HG03139 (cell line): Measurements from ENCODE around the gene ENPP7.

ENCODE experiments used
- ATAC-seq: cut with Tn5 transposase; IDR thresholded peaks from one replicate; pipeline ENCODE4 v1.9.1; 2021; ENCODE audit not compliant: unreplicated experiment

The ENPP7 gene

DNA sequence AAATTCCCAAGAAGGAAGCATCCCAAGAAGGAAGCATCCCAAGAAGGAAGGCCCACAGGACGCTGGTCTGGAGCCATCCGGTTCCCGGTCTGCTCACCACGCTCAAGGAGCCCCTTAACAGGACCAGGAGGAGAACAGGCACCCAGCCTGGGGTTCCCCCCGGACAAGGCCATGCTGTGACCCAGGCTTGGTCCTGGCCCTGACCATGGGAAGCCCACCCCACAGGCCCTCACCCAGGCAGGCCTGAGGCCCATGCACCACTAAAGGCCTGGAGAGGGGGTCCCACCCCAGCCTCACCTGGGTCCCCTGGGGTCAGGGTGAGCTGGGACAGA is 340 bp upstream of the ENPP7 start:
- ATAC-seq: no peak

DNA sequence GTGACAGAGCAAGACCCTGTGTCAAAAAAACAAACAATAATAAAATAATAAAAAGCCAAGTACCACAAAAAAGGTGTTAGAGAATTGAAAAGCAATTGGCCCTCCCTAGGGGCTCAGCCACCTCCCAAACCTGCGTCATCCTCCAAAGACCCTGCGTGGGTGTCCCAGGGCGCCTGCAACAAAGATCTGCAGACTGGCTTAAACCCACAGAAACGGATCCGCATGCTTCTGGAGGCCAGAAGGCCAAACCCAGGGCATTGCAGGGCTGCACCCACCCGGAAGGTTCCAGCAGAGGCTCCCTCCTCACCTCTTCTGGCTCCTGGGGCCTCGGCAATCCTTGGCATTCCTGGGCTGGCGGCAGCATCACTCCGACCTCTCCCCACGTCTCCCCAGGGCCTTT is 1.5 kb downstream of the ENPP7 start:
- no peak for ATAC-seq

DNA sequence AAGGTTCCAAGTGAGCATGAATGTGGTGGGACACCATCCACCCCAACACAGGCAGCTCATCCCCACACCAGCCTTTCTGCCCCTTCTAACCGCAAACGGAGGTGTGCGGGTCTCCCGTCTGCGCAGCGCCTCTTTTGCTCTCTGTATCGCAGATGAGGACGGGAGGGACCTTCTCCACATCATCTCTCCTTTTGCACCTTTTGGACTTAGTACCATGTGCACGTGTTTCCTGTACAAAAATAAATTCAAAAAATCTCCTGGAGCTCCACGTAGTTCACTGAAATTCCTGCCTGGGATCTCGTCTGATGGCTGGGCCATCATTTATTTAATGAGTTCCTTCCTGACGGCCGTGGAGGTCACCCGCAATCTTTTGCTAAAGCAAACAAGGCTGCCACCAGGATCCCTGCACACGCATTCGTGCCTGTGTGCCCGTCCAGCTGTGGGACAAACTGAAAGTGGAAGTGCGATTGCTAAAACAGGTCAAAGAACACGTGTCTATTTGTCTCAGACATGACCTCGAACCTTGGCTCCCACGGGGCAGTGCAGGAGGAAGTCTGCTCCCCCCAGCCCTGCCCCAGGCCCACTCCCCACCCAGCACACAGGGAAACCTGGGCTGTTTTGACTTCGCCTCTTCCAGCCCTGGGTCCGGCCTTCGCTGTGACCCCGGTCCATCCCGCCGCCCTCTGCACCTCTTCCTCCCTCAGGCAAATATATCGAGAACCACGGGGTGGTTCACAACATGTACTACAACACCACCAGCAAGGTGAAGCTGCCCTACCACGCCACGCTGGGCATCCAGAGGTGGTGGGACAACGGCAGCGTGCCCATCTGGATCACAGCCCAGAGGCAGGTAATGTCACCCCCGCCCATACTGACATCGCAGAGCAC is 2.3 kb downstream of the ENPP7 start:
- ATAC-seq: no peak

DNA sequence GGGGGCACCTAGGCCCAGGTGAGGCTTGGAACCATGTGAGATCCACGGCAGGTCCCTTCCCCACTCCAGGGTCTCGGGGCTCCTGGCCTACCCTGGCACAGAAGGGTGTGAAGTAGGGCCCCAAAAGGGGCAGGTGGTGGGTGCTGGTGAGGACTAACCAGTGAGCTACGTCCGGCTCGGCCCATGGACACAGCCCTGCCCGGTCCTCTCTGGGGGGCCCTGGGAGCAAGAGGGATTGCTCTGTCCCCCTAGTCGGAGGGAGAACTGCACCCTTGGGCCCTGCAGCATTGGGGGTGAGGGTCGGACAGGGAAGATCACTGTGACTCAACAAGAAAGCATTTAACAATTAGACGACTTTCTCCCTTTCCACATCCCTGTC is 2.9 kb downstream of the ENPP7 start:
- ATAC-seq: no peak

DNA sequence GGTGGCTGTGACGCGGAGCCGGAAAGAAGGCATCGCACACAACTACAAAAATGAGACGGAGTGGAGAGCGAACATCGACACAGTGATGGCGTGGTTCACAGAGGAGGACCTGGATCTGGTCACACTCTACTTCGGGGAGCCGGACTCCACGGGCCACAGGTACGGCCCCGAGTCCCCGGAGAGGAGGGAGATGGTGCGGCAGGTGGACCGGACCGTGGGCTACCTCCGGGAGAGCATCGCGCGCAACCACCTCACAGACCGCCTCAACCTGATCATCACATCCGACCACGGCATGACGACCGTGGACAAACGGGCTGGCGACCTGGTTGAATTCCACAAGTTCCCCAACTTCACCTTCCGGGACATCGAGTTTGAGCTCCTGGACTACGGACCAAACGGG is 4.4 kb downstream of the ENPP7 start:
- ATAC-seq: no peak

DNA sequence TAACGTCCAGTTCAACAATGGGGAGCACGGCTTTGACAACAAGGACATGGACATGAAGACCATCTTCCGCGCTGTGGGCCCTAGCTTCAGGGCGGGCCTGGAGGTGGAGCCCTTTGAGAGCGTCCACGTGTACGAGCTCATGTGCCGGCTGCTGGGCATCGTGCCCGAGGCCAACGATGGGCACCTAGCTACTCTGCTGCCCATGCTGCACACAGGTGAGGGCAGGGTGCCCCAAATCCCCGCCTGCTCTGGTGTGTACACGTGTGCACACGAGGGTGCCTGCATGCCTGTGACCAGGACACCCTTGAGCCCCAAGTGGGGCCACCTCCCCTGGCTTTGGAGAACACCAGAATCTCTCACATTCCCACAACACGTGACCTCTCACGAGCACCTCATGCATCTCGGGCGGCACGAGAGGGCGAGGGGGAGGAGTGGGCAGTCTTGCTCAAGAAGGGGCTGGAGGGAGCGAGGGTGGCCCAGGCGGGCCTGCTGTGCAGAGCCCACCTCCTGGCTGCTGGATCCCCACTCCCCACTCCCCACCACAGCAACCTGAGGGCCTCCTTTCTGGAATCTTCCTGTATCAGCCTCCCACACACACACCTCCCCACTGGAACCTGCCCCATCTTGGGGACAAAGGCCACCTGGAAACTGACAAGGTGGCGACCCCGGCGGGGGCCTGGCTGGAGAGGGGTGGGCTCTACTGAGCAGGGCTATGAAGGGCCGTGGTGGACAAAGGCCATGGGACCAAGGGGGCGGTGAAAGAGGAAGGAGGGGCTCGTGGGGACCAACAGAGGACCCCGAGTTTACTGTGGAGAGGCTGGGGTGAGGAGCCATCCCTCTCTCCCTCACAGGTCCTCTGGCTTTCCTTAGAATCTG is 6.5 kb downstream of the ENPP7 start:
- no peak for ATAC-seq

DNA sequence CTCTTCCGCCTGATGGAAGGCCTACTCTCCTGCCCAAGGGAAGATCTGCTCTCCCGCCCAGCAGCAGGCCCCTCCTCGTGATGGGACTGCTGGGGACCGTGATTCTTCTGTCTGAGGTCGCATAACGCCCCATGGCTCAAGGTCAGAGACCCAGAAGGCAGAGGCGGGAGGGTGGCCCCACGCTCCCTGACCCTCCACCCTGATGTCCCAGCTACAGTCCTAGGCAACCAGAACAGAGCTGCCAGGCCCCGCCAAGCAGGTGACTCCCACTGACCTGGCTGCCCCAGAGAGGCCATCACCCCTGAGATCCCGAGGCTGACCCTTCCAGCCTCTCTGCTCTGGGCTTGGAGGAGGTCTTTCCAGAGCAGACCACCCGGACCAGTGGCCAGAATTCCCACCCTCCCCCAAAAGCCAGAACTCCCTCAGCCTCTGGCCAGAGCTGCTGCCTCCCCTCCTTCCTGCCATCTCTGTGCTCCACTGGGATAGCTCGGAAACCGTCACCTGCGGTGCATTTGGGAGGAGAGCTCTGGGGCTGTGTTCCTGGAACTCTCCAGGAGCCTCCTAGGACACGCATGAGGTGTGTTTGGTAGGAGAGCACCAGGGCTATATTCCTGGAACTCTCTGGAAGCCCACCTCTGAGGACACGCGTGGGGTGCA is 7.3 kb downstream of the ENPP7 start:
- no peak for ATAC-seq

DNA sequence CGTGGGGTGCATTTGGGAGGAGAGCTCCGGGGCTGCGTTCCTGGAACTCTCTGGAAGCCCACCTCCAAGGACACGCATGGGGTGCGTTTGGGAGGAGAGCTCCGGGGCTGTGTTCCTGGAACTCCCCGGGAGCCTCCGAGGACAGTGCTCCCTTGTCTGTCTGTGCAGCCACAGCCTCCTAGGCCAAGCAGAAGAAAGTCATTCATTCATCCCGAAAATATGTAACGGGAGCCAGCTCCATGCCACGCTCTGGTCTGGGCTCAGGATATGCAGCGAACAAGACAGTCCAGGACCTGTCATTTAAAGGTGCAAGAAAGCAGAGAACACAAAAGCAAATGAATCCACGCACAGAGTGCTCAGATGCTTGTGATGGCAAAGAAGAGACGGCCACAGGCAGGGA is 7.9 kb downstream of the ENPP7 start:
- ATAC-seq: no peak

DNA sequence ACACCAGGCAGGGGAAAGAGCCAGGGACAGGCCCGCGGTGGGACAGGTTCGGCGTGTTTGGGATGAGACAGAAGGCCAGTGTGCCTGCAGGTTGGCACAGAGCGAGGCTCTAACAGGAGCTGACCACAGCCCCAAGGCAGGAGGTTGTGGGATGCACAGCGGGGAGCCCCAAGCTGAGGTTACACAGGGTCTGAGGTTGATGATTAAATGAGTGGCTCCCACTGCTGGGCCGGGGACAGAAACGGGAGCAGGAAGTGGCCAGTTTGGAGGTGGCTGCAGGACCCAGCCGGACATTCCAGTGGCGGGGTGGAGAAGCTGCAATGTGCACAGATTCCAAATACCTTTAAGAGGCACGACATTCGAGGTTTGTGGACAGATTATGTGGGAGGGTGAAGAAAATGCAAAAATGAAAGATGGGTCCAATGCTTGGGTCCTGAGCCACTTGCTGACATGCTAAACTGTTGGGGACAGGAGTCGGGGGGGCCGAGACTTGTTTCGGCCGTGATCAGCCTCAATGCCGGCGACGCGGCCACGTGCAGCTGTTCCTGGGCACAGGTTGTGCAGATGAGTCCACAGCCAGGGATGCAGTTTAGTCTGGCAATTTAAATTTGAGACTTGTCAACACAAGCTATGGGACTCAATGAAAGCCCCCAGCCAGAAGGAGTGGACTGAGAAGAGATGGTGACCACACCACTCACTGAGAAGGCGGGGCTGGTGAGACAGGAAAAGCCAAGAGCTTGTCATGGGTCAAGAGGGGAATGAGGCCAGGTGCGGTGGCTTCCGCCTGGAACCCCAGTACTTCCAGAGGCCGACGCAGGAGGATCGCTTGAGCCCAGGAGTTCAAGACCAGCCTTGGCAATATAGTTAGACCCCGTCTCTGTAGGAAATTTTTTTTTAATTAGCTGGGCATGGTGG is 8.7 kb downstream of the ENPP7 start:
- ATAC-seq: no peak

DNA sequence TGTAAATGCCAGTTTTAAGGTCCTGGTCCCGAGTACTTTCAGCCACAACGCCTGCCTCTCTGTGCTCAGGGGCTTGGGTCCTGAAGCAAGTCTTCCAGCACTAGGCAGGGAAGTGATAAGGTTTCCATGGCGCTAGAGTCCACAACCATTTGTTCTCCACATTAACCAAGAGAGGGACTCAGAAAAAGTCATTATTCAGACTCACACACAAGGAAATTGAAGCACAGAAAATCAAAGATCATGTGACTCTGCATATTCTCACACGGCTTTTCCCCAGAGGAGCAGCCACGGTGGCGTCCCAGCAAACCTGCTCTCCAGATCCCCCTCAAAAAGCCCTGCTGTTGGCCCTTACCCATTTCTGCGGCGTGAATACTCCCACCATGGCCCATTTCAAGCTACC is 9.7 kb downstream of the ENPP7 start:
- no peak for ATAC-seq

DNA sequence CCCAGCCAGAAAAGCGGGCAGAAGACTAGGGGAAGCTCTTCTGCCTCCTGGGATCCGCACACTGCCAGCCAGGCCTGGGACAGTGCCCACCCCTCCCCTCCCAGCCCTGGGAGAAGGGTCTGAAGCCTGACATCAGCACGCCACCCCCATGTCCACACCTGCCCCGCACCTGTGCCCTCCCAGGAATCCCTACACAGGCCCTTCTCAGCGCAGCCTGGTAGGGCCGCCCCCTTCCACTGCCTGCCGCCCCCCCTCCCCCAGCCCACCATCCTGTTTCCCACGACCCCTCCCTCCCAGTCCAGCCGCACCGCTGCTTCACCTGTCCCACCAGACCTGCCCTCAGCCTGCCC is 10.6 kb downstream of the ENPP7 start:
- no peak for ATAC-seq

DNA sequence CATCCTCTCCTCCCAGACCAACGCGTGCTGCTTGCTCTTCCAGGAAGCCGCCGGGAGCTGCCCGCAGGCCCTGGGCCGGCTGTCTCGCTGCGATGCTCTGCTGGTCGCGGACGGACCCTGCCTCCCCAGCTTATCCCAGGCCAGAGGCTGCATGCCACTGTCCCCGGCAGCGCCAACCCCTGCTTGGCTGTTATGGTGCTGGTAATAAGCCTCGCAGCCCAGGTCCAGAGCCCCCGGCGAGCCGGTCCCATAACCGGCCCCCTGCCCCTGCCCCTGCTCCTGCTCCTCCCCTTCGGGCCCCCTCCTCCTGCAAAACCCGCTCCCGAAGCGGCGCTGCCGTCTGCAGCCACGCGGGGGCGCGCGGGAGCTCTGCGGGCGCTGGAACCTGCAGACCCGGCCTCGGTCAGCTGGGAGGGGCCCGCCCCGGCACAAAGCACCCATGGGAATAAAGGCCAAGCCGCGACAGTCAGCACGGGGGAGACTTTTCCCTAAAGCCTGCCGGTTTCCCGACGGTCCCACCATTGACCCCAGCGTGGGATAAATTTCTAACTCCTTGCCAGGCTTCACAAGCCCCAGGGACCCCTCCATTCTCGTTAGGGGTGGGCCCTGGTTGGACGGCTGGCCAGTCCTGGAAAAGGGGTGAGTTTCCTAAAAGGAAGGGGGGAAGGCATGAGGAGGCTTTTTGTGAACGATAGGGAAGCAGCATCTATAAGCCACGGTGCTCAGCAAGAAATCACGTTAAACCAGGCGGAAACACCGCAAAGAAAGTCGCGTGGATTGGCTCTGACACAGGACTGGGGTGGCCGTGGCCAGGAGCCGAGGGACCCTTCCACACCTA is 11.2 kb downstream of the ENPP7 start:
- no peak for ATAC-seq

DNA sequence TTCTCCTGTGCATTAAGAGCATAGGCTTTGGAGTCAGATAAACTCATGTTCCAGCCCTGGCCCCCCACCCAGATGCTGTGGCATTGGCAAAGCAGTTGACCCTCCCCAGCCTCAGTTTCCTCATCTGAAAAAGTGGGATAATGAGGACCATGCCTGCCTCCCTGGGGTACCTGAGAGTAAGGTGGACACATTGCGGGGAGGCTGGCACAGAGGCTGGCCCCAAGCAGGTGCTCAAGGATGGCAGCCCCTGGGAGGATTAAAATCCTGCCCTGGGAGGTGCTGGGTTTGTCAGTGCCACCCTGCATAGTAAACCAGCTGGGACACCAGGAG is 11.8 kb downstream of the ENPP7 start:
- ATAC-seq: no peak

DNA sequence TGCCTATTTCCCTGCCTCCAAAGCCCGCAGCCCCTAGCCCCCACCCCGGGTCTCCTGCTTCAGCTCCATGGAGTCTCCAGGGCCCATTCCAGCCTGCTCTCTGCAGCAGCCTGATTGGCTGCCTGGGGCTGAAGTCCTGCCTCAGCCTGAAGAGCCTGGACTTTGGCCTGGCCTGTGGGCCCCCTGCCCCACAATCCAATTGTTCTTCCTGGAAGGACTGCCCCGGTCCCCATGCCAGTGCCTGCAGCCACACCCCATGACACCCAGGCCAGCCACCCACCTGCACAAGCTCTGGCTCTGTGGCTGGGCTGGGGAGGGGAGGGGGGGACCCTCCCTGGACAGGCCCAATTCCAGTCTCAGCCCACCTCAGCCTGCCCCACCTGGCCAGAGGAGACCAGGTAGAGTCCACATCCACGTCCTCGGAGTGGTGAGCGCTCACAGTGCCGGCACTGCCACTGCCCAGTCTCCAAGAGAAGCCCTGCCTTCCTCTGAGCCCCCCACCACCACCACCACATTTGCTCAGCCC is 12.3 kb downstream of the ENPP7 start:
- no peak for ATAC-seq

DNA sequence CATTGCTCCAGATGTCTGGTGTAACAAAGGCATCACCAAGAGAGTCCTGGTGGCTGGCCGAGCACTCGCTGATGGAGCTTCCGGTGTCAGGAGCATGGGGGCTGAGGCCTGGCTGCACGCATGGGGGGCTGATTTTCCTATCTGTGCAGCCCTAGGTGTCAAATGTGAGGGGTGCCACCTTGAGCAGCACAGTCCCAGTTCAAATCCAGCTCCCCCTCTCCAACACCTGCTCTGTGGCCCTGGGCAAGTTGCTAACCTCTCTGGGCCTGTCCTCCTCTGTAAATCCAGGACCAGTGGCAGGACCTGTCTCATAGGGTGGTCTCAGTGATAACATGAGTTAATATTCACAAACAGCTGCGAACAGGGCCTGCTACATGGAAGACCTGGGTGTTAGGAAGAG is 12.9 kb downstream of the ENPP7 start:
- no peak for ATAC-seq

DNA sequence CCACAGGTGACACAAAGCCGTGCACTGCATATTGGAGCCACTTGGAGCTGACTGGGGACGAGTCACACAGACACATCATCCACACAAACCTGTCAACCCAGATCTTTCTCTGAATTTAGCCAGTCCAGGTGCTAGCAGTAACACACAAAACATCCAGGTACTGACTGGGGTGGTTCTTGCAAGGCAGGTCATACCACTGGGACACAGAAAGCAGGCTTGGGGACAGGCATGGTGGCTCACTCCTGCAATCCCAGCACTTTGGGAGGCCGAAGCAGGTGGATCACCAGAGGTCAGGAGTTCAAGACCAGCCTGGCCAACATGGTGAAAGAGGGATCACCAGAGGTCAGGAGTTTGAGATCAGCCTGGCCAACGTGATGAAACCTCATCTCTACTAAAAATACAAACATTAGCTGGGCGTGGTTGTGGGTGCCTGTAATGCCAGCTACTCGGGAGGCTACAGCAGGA is 14.9 kb downstream of the ENPP7 start:
- ATAC-seq: no peak

DNA sequence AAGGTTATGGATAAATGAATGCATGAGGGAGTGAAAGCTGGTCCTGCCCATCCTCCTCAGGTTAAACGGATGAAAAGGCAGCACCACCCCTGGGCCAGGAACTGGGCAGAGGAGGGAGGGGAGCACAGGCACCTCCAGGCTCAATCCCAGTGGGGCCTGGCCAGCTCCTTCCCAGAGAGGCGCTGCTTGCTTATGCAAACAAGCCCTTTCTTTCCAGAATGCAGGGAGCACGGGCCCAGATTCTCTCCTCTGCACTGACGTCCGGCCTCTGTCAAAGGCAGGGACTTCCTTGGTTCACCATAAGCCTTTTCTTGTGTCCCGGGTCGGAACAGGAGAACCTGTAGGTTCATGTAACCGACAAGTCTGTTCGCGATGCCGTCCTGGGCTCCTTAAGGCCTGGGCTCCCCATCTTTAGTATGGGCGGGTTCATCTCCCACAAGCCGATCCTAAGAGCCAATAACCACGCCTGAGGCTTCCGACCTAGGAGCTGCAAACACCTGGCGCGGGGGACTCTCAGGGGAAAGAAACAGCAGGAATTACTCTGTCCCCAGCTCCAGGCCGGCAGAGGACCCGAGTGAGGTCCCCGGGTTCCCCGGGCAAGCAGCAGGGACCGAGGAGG is 16.3 kb downstream of the ENPP7 start:
- no peak for ATAC-seq

DNA sequence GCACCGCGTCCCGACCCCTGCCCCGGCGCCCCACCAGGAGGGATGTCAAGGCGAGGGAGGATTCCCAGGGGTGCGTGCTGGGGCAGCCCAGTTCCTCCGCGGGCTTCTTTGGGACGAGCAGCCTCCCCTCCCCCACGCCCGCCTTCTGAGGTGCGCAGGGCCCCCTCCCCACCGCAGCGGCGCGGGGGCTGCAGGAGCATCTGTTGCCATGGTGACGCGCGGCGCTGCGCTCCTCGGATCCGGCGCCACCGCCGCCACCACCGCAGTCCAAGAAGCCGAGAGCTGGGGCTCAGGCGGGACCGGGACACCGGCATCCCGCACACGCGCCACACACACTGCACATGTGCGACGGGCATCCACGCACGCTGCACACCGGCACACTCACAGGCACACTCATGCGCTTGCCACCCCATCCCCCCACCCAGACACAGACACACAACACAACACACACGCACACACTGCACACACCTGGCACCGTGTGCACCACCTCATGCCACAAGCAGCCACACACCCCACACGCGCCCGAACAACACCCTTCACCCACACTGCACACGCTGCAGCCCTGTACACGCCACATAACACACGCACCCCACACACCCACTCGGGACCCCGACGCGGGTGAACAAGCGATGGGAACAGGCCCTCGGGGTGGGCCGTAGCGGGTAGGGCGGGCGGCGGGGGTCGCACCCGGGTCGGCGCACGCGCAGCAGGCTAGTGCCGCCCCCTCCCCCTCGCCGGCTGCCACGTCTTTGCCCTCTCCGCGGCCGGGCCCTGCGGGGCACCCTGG is 17.0 kb downstream of the ENPP7 start:
- ATAC-seq: no peak
